ENCODE results near the gene LBH.

- no peak for TF ChIP-seq CTCF (IDR thresholded peaks at IDR 0.05; ENCODE audit: low read depth, low read length)
- TF ChIP-seq EZH2phosphoT487 (IDR thresholded peaks at IDR 0.05; ENCODE audit: low read depth): no peak
These were observed 864 bp downstream of the LBH start for GRCh38 chr2:30231996-30232800.

All from OCI-LY3 (cell line).